Measurements from ENCODE around the gene KCNC1. TPM values are rescaled to one million over a fixed set of nuclear protein-coding genes. Genes with fewer than 3 reads are reported as not detected.

KCNC1 gene
- polyA plus RNA-seq, 1 of the 3 experiments (the other 2 are of a cell fraction), result 0.18 TPM

DNA sequence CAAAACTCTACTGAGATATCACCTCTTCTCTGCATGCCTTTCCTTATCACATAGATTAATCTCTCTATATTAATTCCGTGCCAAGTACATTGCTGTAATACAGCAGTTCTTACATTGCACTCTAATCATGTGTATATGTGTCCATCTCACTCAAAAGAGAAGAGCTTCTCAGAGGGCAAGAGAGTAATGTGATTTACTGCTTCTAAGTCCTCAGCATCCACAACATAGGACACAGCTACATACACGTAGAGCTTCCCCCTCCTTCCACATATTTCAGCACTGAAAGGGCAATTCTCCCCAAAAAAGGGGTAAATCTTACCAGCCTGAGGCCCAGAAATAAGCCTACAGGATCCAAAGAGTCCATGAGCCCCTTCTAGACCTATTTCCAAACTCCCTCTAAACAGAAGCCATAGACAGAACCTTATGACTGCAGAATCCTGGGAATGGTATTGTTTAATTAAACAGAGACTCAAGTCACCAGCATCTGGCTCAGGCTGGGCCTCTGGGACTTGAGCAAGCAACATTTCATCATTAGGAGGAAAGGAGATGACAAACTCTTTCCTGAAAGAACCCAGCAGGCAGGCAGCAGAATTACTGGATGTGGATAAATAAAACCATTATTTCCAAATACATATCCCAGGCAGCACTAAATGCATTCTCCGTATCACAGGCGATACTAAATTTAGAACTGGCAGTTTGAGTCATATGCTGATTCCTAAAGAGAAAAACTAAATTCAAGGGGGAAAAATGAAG, 87.2 kb downstream of the KCNC1 start:
- no peak overlapping the region for H3K9ac ChIP-seq
- TF ChIP-seq RAD21 (IDR thresholded peaks at IDR 0.05; ENCODE audit: low read length) (no peak), JUND (IDR thresholded peaks at IDR 0.05) (peak; percentile 9; the same call in 1 of the 2 replicates), GATA2 (CRISPR knock-in tag; IDR thresholded peaks at IDR 0.05) (no peak), SMC3 (IDR thresholded peaks at IDR 0.05; ENCODE audit: low read depth, low read length) (no peak), FOXJ3 (CRISPR knock-in tag; IDR thresholded peaks at IDR 0.05) (no peak), FOXM1 (IDR thresholded peaks at IDR 0.05; ENCODE audit: low read depth) (no peak), EP300 (IDR thresholded peaks at IDR 0.05; ENCODE audit: borderline replicate concordance in 1 of 2, low read depth in 1 of 2, low read length in 1 of 2) (no peak), TEAD4 (IDR thresholded peaks at IDR 0.05; ENCODE audit: borderline replicate concordance, insufficient read depth) (0 out of 2 replicates have a peak, but pooled peaks have one; percentile 18), CHD2 (IDR thresholded peaks at IDR 0.05; ENCODE audit: low read length, partially characterized antibody) (no peak), NFIC (IDR thresholded peaks at IDR 0.05; ENCODE audit: borderline replicate concordance) (no peak), TAF1 (IDR thresholded peaks at IDR 0.05; ENCODE audit: borderline replicate concordance, low read depth, low read length) (no peak), ZBTB33 (IDR thresholded peaks at IDR 0.05; ENCODE audit: borderline replicate concordance, low read depth) (no peak), NRF1 (IDR thresholded peaks at IDR 0.05; ENCODE audit: low read depth, low read length) (no peak), USF1 (IDR thresholded peaks at IDR 0.05; ENCODE audit: borderline replicate concordance, low read depth) (no peak), GABPA (IDR thresholded peaks at IDR 0.05; ENCODE audit: low read depth) (no peak), REST (IDR thresholded peaks at IDR 0.05; ENCODE audit: low read depth, low read length) (no peak), POLR2AphosphoS5 (IDR thresholded peaks at IDR 0.05; ENCODE audit: low read depth, low read length) (no peak), YY1 (IDR thresholded peaks at IDR 0.05; ENCODE audit: low read depth) (no peak), RFX5 (IDR thresholded peaks at IDR 0.05; ENCODE audit: low read length) (no peak), EZH2phosphoT487 (IDR thresholded peaks at IDR 0.05; ENCODE audit: borderline replicate concordance, low read depth) (no peak)
- TF ChIP-seq, protein P1, sequence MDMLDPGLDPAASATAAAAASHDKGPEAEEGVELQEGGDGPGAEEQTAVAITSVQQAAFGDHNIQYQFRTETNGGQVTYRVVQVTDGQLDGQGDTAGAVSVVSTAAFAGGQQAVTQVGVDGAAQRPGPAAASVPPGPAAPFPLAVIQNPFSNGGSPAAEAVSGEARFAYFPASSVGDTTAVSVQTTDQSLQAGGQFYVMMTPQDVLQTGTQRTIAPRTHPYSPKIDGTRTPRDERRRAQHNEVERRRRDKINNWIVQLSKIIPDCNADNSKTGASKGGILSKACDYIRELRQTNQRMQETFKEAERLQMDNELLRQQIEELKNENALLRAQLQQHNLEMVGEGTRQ (IDR thresholded peaks at IDR 0.05; ENCODE audit: borderline replicate concordance, low read depth, low read length), result no peak
- TF ChIP-seq, protein P2, sequence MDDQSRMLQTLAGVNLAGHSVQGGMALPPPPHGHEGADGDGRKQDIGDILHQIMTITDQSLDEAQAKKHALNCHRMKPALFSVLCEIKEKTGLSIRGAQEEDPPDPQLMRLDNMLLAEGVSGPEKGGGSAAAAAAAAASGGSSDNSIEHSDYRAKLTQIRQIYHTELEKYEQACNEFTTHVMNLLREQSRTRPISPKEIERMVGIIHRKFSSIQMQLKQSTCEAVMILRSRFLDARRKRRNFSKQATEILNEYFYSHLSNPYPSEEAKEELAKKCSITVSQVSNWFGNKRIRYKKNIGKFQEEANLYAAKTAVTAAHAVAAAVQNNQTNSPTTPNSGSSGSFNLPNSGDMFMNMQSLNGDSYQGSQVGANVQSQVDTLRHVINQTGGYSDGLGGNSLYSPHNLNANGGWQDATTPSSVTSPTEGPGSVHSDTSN (IDR thresholded peaks at IDR 0.05), result peak; percentile 44; the same call in 1 of the 2 replicates
- TF ChIP-seq, protein P3, sequence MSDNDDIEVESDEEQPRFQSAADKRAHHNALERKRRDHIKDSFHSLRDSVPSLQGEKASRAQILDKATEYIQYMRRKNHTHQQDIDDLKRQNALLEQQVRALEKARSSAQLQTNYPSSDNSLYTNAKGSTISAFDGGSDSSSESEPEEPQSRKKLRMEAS (IDR thresholded peaks at IDR 0.05; ENCODE audit: low read depth), result no peak

More for the DNA sequence above, 87.2 kb downstream of the KCNC1 start:
- no peaks in the 10 kb centered on the region for H3K9me2 ChIP-seq
- no peaks in the 10 kb centered on the region for H3K79me2 ChIP-seq (ENCODE audit: insufficient read depth)
- no peak overlapping the region for H2AFZ ChIP-seq (ENCODE audit: low read depth)
- H3K27ac ChIP-seq (ENCODE audit: low read depth in 2 of 2, low read length in 1 of 2), result peak overlapping the region; percentile 1 to 85; a peak in 3 of 4 replicates
- 68% methylated on average over 4 of the region's 4 CpGs for WGBS (ENCODE audit: low lambda C conversion rate)
- no peaks in the 10 kb centered on the region for H4K20me1 ChIP-seq (ENCODE audit: insufficient read depth)
- ChIA-PET CTCF (interaction anchor here (1.2 to 1.6 kb wide), 2 partner anchors 18 to 91 kb away, joined by 3 to 5 read pairs; no protein-coding TSS in a partner anchor), POLR2A (no interaction called here)
- no peak overlapping the region for H3K4me3 ChIP-seq (ENCODE audit: low read depth in 2 of 2, low read length in 1 of 2)
- H3K9me3 ChIP-seq, result no peaks in the 10 kb centered on the region
- DNase-seq, result no peak
- no peaks in the 10 kb centered on the region for H3F3A ChIP-seq (replicated peaks; ENCODE audit: insufficient read depth)
- H3K36me3 ChIP-seq (replicated peaks in 1 of 2; ENCODE audit: control insufficient read depth in 1 of 2, insufficient read depth in 2 of 2, low read length in 1 of 2), result no peaks in the 10 kb centered on the region
- H3K4me1 ChIP-seq (ENCODE audit: control insufficient read depth in 1 of 2, insufficient read depth in 2 of 2, low read depth in 1 of 2, low read length in 1 of 2), result peaks cover 6 to 9% of the 10 kb centered on the region in 2 experiments; a peak in 2 of 4 replicates
- no peaks in the 10 kb centered on the region for H3K27me3 ChIP-seq (ENCODE audit: insufficient read depth)
- H3K4me2 ChIP-seq, result peak overlapping the region; percentile 11; the same call in 1 of the 2 replicates

Measured in SK-N-SH (cell line).